22Rv1 (cell line): ENCODE data around the gene C22orf39.

Experiments used
- CTCF ChIP-seq: fragments of 450-650 bp; IDR thresholded peaks from 2 replicates; pipeline ENCODE4 v1.5.1; 2017; ENCODE audit warnings: mild to moderate bottlenecking
- ZFX ChIP-seq: fragments of 450-650 bp; IDR thresholded peaks from 2 replicates; pipeline ENCODE4 v1.6.1; 2017; ENCODE audit warnings: antibody characterized with exemption, borderline replicate concordance

- TF ChIP-seq CTCF (no peak), ZFX (no peak)
These were observed 32.7 kb upstream of the C22orf39 start for GRCh38 chr22:19480173-19480568.
